GM20000 (cell line): ENCODE data around the gene NDP.
"Not testable (repeated sequence)": the region's sequence is repeated elsewhere in the genome, so short reads cannot be mapped to it uniquely, and the experiment has no call there.

Experiments
- DNase-seq: peaks from one replicate; pipeline ENCODE4 v3.0.0; 2012; ENCODE audit warnings: low spot score
- TF ChIP-seq, protein P1 (sequence below): IDR thresholded peaks from 2 replicates; pipeline ENCODE4 v1.5.1; 2012; ENCODE audit warnings: mild to moderate bottlenecking, control low read depth; ENCODE audit errors: extremely low read depth, missing control alignments

The NDP gene

DNA sequence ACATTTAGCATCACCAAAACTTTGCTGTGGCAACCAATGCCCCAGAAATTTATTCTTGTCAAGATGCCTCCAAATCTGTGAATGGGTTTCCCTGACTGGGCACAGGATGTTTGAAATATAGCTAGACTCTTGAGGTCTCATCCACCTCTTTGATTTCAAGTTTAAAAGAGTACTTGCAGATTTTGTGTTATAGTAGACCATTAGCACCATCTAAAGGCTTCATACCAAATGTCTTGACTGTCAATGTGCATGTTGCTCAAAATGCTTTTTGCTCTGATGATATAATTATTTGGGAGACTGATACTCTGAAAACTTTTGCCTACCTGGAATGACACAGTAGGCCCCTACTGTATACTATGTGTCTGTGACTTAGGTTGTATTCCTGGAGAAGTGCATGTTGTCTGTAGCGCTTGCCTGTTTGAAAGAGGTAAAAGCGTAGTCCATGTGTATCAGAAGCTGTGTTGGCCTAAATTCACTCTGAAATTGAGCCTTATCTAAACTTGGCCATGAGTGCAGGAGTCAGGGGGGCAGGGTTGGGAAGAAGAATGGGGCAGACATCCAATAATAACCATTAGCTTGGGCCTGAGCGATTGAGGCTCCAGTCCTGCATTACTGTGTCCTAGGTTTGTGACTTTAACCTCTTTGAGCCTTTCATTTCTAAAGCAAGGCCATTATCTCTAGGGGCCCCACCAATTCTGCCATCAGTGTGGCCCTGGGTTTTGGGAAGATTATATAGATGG is 33.8 kb downstream of the NDP start:
- TF ChIP-seq, protein P1, sequence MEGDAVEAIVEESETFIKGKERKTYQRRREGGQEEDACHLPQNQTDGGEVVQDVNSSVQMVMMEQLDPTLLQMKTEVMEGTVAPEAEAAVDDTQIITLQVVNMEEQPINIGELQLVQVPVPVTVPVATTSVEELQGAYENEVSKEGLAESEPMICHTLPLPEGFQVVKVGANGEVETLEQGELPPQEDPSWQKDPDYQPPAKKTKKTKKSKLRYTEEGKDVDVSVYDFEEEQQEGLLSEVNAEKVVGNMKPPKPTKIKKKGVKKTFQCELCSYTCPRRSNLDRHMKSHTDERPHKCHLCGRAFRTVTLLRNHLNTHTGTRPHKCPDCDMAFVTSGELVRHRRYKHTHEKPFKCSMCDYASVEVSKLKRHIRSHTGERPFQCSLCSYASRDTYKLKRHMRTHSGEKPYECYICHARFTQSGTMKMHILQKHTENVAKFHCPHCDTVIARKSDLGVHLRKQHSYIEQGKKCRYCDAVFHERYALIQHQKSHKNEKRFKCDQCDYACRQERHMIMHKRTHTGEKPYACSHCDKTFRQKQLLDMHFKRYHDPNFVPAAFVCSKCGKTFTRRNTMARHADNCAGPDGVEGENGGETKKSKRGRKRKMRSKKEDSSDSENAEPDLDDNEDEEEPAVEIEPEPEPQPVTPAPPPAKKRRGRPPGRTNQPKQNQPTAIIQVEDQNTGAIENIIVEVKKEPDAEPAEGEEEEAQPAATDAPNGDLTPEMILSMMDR = no peak
- DNase-seq = no peak

DNA sequence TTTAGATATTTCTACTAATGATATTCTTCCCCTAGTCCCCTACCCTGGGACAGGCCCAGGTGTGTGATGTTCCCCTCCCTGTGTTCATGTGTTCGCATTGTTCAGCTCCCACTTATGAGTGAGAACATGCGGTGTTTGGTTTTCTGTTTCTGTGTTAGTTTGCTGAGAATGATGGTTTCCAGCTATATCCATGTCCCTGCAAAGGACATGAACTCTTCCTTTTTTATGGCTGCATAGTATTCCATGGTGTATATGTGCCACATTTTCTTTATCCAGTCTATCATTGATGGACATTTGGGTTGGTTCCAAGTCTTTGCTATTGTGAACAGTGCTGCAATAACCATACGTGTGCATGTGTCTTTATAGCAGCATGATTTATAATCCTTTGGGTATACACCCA is 51.2 kb downstream of the NDP start:
- not testable (repeated sequence) for DNase-seq

DNA sequence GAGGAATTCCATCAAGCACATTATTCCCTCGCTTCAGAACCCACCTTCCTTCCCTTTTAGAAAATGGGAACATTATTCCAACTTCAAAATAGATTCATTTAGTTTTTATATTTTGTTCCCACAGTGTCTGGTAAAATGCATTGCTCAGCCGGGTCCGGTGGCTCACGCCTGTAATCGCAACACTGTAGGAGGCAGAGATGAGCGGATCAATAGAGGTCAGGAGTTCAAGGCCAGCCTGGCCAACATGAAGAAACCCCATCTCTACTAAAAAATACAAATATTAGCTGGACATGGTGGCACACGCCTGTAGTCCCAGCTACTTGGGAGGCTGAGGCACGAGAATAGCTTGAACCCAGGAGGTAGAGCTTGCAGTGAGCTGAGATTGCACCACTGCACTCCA is 62.4 kb downstream of the NDP start:
- DNase-seq = not testable (repeated sequence)

DNA sequence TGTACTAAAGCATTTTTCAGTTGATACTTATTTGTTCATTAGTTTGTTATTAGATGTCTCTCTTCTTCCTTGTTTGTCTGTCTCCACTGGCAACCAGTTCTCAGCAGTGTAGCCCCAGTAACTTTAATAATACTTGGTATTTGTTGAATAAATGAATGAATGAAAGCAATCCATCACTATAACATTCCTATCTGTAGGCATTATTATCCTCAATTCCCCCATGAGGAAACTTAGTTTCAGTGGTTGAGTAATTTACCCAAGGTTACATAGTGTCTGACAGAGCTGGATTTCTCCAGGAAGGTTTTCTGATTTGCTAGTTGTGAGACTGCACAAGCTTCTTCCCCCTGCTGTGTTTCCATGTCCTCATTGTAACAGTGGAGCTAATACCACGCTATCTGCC is 63.2 kb downstream of the NDP start:
- TF ChIP-seq, protein P1 = no peak
- DNase-seq = no peak

DNA sequence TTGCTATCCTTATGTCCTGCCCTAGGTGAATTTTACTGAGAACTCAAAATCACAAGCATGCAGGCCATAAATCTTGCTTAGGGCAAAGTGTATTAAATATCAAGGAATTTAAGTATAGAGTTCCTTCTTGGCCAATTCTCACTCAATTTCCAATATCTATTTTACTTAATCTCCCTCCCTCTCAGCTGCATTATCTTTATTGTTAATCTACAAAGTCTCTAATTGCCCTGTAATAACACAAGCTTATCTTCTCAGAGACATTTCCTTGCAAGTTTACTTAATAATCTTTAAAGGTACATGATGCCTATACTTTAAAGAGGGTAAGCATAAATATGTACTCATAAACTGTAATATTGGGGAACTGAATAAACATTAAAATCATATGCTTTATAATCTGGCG is 64.0 kb downstream of the NDP start:
- no peak for DNase-seq
- TF ChIP-seq, protein P1 = no peak

DNA sequence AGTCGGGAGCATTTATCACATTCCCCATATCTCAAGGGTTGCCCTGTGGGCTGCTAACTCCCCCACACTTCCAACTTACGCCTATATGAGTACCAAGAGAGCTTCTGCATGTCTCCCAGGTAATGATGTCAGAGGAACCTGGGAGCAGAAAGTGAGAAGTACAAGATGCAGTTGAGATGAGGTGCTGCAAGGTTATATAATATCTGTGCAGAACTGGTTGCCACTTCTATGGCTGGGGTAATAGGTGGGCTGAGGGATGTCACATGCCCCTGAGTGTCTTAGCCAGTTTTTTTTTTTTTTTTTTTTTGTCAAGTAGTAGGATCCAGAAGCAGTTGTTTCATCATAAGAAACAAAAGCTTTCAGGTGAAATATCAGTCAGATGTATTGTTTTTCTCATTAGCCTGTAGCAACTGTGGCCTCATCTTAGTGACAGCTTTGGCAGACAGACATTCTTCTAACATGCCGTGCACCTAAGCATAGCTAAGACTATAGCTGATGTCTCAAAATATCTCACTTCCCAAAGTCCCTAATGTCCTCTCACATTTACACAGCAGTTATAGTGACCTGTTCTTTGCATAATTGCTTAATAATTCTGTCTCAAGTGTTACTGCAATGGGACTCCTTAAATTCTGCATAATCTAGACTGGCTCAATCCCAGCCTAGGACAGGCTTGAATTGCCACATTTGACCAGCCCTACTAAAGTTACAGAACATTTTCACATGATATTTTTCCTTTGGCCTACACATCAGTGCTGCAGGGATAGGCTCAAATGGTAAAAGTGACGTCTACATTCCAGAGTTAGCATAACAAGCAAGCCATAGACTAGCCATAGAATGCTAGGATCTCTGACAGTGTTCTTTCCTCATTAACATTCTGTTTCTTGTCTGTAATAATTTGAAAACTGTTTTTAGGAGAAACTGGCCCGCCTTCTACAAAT is 73.0 kb downstream of the NDP start:
- DNase-seq = no peak

More for the DNA sequence above, 73.0 kb downstream of the NDP start:
- TF ChIP-seq, protein P1 = no peak
